Thyroid gland (tissue), 4 donors: ENCODE measurements around the gene AGTRAP.

Experiments used
- POLR2A ChIP-seq, 2 donors: fragments of 450-650 bp; IDR thresholded peaks; one replicate each; pipeline ENCODE4 v1.6.1; 2017; ENCODE audit warnings: antibody characterized with exemption in 2 of 2, mild to moderate bottlenecking in 2 of 2, moderate library complexity in 1 of 2
- TF ChIP-seq, protein P1 (sequence below), 6 experiments: fragments of 200-600 bp in 3 of 6; fragments of 450-650 bp in 3 of 6; sonication (generic) in 3 of 6; IDR thresholded peaks; one replicate each; pipeline ENCODE4 v1.5.1; 2016 to 2019; ENCODE audit warnings: antibody characterized with exemption in 6 of 6, mild to moderate bottlenecking in 2 of 6, inconsistent platforms in 1 of 6, moderate library complexity in 1 of 6

DNA sequence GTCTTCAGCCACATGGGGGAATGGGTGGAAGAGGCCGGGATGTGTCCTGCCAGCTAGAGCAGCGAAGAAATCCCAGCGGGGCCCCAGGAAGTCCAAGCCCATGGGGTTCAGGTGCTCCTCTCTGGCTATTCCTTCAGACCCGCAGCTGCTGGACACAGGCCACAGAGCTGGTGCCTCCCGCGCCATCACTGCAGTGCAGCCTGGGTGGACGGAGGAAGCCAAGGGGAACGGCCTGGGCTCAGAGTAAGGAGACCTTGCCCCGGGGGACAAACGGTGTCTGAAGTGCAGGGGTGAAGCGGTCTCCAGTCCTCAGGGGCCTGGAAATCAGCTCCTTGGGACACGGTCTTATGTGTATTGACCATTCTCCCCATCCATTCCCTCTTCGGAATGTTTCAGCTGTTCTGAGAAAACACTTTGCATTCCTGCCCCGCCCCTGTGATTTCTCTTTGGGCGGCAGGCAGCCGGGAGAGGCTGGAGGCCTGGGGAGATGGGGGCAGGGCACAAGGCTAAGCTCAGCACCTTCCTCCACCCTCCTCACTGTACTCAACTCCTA is 51.4 kb downstream of the AGTRAP start:
- TF ChIP-seq, protein P1, sequence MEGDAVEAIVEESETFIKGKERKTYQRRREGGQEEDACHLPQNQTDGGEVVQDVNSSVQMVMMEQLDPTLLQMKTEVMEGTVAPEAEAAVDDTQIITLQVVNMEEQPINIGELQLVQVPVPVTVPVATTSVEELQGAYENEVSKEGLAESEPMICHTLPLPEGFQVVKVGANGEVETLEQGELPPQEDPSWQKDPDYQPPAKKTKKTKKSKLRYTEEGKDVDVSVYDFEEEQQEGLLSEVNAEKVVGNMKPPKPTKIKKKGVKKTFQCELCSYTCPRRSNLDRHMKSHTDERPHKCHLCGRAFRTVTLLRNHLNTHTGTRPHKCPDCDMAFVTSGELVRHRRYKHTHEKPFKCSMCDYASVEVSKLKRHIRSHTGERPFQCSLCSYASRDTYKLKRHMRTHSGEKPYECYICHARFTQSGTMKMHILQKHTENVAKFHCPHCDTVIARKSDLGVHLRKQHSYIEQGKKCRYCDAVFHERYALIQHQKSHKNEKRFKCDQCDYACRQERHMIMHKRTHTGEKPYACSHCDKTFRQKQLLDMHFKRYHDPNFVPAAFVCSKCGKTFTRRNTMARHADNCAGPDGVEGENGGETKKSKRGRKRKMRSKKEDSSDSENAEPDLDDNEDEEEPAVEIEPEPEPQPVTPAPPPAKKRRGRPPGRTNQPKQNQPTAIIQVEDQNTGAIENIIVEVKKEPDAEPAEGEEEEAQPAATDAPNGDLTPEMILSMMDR (IDR thresholded peaks at IDR 0.05): peak in 1 of 6 experiments; percentile 2
- peak in 1 of 2 donors; percentile 46 for TF ChIP-seq POLR2A (IDR thresholded peaks at IDR 0.05)
